Measurements from ENCODE around the gene SLC6A13. TPM values are rescaled to one million over a fixed set of nuclear protein-coding genes. Genes with fewer than 3 reads are reported as not detected.

Gene SLC6A13
- total RNA-seq, 1 donor from 2014 or later = 6.1 TPM

DNA sequence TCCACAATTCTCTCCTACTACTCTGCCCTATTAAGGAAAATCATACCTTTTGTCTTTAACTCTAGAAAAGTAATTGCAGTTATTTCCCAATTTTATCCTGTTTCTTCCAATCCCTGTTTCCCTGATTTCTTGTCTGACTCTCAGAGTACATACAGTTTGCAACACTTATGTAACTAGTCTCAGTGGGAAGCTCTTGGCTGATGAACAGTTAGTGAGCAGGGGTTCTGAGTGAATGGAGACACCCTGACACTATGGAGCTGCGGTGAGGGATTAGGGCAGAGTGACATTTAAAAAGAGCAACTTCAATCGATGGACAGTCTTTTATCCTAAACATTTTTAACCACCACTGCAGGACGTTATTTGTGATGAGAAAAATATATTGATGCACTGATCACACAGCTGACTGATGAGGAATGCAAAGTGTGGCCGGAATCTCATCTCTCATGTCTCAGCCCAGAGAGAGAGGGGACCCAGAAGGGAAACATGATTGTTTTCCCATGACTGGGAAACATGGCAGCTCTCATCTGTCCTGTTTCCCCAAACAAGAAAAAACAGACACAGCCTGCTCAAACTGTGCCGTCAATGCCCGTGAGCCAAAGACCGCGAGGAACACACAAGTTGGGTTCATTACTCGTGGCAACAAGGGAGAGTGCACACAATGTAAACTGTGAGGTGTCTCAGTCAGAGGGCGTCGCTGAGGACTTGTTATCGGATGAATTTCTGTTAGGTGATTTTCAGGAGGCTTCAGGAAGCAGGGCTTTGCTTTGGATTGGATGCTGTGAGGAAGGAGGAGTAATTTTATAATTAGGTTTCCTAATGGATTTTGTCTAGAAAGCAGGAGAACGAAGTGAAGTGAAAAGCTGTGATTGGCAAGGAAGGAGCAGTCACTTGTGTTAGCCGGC lies 5.2 kb upstream of the SLC6A13 start:
- DNase-seq (ENCODE audit: low spot score) = no peak
- intact Hi-C loops (cut with DNase I) = no loop called here

DNA sequence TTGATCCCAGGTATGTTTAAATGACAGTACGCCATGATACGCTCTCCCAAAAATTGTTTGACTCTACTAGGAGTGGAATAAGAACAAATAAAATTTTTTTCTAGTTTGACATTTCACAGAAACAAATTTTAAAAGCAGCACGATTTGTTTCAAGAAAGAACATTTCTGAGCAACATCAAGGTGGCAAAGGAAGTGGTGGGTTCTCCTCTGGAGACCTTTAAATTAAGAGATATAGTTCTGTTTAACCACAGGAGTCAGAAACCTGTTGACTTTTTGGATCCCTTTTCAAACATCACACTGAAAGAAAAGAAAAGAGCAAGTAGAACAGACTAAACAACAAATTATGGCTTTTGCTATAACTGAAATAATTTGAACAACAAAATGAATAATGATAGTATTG lies 2.5 kb upstream of the SLC6A13 start:
- intact Hi-C loops (cut with DNase I) = no loop called here

DNA sequence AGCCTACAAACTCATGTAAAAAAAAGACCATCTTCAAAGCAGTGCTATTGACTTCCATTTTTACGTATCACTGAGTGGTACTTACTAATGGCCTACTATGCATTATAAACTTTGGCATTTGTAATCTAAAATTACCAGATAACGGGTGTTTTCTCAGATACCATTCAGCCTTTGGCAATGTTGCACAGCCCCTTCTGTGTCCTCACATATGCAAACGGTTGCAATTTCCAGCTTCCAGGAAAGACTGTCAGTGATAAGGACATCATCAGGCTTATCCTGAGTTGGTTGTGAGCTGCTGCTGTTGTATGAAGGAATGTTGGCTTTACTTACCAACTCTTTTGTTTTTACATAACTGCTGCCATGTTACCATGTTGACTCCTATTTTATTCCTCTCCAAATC lies 1.6 kb upstream of the SLC6A13 start:
- DNase-seq (ENCODE audit: low spot score) = no peak
- intact Hi-C loops (cut with DNase I) = no loop called here

More for the DNA sequence above, 2.5 kb upstream of the SLC6A13 start:
- DNase-seq (ENCODE audit: low spot score) = no peak

DNA sequence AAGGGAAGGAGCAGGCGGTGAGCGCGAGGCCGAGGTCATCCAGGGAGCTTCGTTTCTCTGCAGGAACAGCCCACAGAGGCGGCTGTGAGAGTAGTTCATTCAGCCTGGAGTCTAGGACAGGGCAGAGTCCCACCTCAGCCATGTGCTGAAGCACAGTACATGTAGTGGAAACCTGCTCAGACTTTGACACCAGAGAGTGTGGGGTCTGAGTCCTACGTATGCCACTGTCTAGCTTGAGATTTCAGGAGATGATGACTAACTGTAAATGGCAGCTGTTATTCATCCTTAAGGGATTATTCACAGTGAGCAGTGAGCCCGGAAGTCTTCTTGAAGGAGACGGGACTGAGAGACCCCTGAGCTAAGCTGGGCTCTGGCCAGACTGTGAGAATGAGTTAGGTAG lies 938 bp upstream of the SLC6A13 start:
- intact Hi-C loops (cut with DNase I) = no loop called here
- no peak for DNase-seq (ENCODE audit: low spot score)

DNA sequence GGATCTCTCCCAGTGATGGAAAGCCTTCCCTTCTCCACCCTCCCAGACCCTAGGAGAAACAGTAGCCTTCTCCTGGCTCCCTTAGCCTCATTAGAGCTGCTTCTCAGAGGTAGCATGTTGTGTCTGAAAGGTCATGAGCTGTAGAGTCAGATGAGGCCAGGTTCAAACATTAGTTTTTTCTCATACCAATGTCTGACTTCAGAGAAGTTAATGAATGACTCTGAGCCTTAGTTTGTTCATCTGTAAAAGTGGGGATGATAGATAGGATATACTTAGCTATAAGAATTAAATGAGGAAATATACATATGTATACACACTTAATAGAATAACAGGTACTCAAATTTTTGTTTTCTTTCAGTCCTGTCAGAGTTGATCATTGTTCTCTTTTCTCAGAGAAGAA lies 523 bp downstream of the SLC6A13 start:
- intact Hi-C loops (cut with DNase I) = no loop called here
- no peak for DNase-seq (ENCODE audit: low spot score)

DNA sequence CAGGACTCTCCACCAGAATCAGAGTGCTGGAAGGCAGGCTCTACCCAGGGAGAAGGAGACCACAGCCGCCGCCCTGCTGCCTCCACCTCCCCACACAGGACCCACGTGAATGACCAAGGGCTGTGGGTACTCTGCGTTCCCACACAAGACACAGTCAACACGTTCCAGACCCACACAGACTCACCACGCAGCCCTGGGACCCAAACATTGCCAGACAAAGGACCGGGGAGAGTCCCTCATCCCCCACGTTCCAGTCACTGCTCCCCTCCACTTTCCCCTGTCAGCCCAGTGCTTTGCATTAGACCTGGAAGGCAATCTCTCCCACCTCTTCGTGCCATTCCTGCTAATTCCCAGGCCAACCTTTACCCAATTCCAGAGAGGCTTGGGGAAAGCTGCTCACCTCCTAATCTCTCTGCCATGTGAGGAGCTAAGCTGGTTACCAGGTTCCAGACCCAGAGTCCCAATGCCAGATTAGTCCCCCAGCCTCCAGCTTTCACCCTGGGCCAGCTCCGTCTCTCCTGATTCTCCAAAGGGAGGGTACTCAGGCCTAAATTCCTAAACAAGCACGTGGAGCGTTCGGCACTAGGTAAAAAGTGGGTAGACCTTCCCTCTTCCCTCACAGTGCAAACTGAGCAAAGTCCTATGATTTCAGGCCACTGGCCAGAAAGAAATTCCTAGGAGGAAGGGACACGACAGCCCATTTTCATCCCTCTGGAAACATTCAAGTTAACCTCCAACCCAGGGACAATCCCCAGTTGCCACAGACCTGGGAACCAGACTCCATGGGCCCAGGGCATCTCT lies 4.9 kb downstream of the SLC6A13 start:
- DNase-seq (ENCODE audit: low spot score) = no peak
- intact Hi-C loops (cut with DNase I) = no loop called here

DNA sequence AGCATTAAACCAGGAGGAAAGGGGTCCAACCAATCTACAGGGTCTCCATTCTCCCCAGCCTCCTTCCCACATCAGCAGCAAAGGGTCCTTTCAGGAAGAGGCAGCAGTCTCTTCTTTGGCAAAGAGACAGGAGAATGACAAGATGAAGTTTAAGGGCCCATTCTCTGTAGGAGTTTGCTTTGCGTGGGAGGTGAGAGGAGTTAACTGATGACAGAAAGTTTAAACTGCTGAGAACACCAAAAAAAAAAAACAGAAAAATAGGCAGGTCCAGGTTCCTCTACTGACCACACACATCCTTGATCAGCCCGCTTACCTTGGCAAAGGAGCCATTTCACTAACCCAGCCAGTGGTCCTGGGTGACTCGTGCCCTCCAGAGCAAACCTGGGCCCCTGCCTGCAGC lies 5.7 kb downstream of the SLC6A13 start:
- DNase-seq (ENCODE audit: low spot score) = no peak
- intact Hi-C loops (cut with DNase I) = no loop called here

DNA sequence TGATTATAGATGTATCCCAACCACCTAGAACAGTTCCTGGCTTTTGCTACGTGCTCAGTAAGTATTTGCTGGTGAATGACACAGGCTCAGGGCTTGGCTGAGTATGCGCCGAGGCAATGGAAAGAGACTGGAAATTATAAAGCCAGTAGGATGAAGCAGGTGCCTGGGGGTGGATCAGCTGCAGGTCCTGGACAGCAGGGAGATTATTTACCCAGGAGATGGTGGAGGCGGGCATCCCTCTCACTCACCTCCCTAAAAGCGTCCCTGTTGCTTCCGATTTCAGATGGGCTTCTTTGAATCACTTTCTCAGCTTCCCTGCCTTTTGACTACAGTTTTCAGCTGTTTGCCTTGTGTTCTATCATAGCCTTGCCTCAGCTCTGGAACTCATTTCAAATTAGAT lies 6.4 kb downstream of the SLC6A13 start:
- intact Hi-C loops (cut with DNase I) = no loop called here
- no peak for DNase-seq (ENCODE audit: low spot score)

DNA sequence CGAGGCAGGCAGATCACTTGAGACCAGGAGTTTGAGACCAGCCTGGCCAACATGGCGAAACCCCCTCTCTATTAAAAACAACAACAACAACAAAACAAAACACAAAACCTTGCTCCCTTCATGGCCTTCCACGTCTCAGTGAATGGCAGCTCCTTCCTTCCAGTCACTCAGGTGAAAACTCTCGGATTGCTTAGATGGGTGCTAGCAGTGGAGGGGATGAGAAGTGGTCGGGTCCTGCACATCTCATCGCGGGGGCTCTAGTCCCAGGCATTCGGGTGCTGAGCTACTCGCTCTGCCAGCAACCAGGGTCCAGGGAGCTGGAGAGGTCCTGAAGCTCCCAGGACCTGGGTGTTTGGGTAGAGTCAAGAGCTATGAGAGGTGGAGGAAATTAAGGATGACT lies 7.7 kb downstream of the SLC6A13 start:
- no peak for DNase-seq (ENCODE audit: low spot score)
- intact Hi-C loops (cut with DNase I) = no loop called here

DNA sequence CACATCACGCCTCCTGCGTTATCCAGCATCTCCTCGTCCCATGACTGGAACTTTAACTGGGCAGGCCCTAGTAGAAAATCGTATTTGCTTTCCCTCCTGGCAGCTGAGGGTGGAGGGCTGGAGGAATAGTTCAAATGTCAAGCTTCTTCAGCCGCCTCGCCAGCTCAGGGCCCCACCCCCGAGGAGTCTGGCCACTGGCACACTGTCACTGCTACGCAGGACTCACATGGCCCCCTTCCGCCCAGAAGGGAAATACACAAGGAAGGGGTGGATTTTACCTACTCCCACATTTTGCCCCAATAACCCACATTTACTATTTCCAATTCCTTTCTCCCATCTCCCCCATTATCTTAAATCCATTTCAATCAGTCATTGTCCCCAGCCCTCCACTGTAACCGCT lies 8.6 kb downstream of the SLC6A13 start:
- intact Hi-C loops (cut with DNase I) = no loop called here
- DNase-seq (ENCODE audit: low spot score) = no peak

DNA sequence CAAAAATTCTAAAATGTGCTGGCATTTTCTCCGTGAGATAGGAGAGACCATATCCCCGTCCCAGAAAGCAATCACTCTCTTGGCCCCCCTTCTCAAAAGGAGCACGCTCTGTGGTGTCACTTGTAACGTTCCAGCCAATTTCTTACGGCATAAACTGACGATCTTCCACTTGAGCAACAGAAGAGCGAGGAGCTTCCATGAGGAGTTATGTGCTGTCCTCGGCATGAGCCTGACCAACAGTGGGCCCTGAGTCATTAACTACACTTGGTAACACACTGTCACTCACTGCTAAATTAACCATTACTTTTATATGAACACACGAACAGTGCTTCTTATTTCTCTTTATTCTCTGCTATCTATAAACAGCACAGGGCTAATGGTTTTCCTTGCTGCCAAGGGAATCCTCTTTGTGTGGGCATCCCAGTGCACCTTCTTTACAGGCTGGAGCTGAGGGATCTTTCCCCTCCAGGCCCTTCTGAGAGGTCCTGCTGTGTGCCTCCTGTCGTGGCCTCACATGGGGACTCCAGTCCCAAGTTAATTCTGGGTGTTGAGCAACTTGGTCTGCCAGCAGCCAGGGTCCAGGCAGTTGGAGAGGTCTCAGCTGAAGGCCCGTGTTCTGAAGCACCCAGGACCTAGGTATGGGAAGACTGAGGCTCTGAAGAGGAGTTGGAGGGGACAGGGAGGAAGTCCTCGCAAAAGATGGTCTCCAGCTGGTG lies 9.4 kb downstream of the SLC6A13 start:
- no peak for DNase-seq (ENCODE audit: low spot score)
- intact Hi-C loops (cut with DNase I) = no loop called here

DNA sequence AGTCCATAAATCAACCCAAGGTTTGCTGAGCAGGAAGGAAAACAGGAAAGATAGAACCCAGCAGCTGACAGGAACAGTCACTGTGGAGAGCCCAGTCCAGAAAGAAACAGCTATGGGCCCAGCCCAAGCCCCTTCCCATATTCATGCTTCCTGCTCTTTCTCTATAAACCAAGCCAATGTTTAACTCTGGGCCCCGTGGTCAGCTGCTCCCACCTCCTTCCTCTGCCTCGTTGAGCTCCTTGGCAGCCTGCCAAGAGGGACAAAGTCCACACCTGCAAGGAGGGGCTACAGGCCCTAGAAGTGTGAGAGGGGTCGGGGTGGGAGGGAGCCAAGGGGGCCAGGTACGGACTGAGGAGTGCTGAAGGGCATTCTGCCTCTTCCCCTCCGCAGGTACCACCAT lies 10.0 kb downstream of the SLC6A13 start:
- intact Hi-C loops (cut with DNase I) = no loop called here
- DNase-seq (ENCODE audit: low spot score) = no peak

DNA sequence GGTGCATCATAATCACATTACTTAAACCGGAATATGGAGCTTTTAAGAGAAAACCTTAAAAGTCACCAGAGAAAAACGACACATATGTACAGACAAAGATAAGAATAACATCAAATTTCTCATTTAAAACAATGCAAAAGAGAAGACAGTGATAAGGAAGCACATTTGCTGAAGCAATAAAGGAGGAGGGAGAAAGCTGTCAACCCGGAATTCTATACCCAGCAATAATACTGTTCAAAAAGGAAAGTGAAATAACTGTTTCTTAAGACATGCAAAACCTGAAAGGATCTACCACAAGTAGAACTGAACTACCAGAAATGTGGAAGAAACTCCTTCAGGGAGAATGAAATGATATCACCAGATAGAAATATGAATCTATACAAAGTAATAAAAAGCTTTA lies 15.4 kb downstream of the SLC6A13 start:
- DNase-seq (ENCODE audit: low spot score) = no peak
- intact Hi-C loops (cut with DNase I) = no loop called here

DNA sequence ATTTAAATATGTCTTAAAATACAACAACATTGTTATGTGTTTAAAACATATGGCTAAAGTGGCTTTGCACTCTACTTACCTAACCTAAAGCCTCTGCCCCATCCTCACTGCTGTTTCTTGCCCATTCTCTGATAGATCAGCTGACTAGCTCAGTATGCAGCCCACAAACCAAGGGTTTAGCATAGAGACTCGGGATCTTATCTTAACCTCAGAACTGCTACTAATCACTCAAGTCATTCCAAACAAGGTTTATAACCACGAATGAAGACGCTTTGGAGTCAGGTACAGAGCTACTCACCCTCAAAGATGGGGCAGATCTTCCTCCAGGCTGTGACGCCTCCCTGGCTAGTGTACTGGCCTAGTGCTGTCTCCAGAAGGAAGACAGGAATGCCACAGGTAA lies 19.3 kb downstream of the SLC6A13 start:
- intact Hi-C loops (cut with DNase I) = no loop called here
- DNase-seq (ENCODE audit: low spot score) = no peak

DNA sequence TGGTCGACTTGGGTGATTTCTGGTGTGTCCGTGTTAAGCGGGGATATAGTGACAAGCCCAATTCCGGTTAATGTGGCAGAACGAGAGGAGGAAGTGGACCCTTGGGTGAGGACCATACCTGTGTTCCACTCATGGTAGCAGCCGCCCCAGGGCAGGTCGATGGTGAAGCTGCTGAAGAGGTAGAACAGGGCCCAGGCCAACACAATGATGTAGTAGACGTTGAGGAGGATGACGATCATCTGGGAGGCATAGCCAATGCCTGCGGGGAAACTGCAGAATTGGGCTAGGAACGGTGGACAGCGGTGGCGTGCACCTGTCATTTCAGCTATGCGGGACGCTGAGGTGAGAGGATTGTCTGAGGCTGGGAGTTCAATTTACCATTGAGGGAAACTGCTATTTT lies 20.1 kb downstream of the SLC6A13 start:
- intact Hi-C loops (cut with DNase I) = no loop called here
- no peak for DNase-seq (ENCODE audit: low spot score)

DNA sequence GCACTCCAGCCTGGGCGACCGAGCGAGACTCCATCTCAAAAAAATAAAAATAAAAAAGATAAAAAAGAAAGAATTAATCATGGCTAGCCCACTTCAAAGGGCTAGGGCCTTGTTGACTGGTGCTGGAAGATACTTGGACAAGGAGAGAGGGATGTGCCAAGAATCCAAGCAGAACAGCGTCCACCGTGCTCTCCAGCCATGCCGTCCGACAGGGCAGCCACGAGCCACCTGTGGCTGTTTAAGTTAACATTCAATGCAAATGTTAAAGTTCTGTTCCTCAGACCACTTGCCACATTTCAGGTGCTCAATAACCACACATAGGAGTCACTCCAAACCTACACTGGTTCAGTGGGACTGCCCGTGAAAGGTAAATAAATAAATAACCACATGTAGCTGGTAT lies 21.4 kb downstream of the SLC6A13 start:
- DNase-seq (ENCODE audit: low spot score) = no peak

DNA sequence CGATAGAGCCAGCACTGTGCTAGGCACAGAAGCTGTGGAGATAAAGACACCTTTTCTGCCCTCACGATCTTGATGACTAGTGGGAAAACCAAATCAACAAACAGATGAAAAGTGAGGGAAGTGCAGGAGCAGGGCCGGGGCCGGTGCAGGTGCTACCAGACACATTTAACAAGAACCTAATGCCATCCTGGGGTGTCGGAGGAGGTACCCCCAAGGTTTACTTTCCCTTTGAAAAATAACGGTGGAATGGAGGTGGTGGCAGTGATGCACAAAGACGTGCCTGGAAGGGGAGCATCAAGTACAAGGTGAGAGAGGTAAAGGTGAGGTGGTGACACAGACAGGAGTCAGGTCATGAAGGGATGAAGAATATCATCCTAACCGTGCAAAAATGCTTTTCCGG lies 22.1 kb downstream of the SLC6A13 start:
- intact Hi-C loops (cut with DNase I) = no loop called here
- DNase-seq (ENCODE audit: low spot score) = no peak

More for the DNA sequence above, 21.4 kb downstream of the SLC6A13 start:
- intact Hi-C loops (cut with DNase I) = no loop called here

DNA sequence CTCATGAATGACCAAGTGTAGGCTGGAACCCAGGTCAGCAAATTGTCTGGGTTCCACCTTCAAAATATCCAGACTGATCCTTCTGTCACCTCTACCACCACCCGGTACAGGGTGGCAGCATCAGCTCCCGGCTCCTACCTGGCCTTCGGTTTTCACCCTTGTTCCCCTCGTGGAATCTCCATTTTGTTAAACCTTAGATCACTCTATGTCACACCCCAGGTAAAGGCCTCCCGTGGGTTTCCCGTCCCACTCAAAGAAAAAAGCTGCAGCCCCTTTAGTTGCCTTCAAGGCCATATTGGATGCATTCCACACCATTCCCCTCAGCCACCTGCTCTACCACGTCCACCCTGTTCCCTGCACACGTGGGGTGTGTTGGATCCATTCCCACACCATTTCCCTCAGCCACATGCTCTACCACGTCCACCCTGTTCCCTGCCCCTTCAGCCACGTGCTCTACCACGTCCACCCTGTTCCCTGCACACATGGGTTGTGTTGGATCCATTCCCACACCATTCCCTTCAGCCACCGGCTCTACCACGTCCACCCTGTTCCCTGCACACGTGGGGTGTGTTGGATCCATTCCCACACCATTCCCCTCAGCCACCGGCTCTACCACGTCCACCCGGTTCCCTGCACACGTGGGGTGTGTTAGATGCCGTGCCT lies 23.8 kb downstream of the SLC6A13 start:
- intact Hi-C loops (cut with DNase I) = no loop called here
- DNase-seq (ENCODE audit: low spot score) = no peak

DNA sequence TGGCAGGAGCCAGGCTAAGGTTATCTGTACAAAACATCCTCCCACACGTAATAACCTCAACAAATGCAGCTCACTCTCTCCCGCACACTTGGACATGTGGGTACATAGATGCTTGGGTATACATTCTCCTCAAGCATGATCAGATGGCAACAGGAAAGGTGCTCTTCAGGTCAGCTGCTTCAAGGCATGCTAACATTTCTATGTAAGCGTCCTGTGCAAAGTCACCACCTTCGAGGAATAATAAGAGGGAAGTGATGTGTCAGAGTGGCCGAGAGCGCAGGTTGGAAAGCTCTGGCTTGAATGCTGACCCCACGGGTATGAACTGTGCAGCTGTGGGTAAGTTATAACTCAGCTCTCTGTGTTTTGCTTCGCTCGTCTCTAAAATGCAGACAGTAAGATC lies 24.5 kb downstream of the SLC6A13 start:
- DNase-seq (ENCODE audit: low spot score) = no peak
- intact Hi-C loops (cut with DNase I) = no loop called here

All from cardiac septum (tissue), 1 donor.